Measurements from ENCODE around the gene CRHR1. TPM values are rescaled to one million over a fixed set of nuclear protein-coding genes. Genes with fewer than 3 reads are reported as not detected.

CRHR1 gene
- total RNA-seq, 1 experiment from 2014 or later, result not detected

DNA sequence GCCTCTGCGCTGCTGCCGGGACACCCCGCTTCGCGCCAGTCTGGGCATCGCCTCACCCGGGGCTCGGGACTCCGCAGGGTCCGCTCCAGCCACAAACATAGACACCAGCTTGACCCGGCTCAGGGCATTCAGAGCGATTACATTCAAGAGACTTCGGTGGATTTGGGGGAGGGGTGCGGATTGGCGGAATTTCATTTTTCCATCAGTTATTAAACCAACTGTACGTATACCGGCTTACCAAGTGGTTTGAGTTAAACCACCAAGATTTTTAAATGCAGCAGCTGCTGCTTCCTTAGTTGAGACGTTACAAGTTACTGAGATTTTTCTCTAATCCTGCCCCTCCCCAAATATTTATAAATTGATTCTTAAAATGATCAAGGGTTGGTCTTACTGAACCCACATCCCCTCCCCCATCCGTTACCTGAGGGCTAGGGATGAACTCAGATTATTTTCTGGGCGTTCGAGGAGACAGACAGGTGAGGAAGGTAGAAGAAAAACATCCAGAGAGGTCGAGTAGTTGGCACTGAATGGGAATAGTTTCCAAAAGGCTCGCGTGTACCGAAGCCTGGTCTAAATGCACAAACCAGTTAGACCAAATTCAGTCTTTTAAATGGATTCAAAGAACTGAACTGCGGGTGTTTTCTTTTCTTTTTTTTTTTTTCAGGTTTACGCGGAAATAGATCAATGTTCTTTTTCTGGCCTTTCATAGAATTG, 1.5 kb downstream of the CRHR1 start:
- intact Hi-C loops (cut with micrococcal nuclease), result no loop called here
- H3K27ac ChIP-seq (ENCODE audit: low read length), result no peak overlapping the region
- H3K79me2 ChIP-seq (ENCODE audit: low read length), result no peaks in the 10 kb centered on the region
- H3K4me2 ChIP-seq (ENCODE audit: low read length), result peak overlapping the region; percentile 91; the same call in 1 of the 2 replicates
- no peak overlapping the region for H2AFZ ChIP-seq (ENCODE audit: low read length)
- no TSS peak for BruUV-seq (replicated peaks)
- no peaks in the 10 kb centered on the region for H3K9me2 ChIP-seq (replicated peaks; ENCODE audit: low read length)
- ChIA-PET POLR2A (ENCODE audit: unreplicated experiment) (no interaction called here), CTCF (no interaction called here)
- H3K36me3 ChIP-seq (ENCODE audit: low read depth, low read length), result no peaks in the 10 kb centered on the region
- no peaks in the 10 kb centered on the region for H3K9me3 ChIP-seq (ENCODE audit: low read length)
- peaks cover 15% of the 10 kb centered on the region; the same call in 1 of the 2 replicates for H3K4me1 ChIP-seq (ENCODE audit: insufficient read depth, low read length)
- TF ChIP-seq CTCF (conservative IDR thresholded peaks at IDR 0.05; ENCODE audit: low read depth, low read length) (no peak), EZH2 (IDR thresholded peaks at IDR 0.05; ENCODE audit: low read length, unreplicated experiment) (no peak), EZH2phosphoT487 (IDR thresholded peaks at IDR 0.05; ENCODE audit: borderline replicate concordance, low read length) (0 out of 2 replicates have a peak, but pooled peaks have one; percentile 10)
- no peak overlapping the region for H3K9ac ChIP-seq (ENCODE audit: low read length)
- DNase-seq (no peak), ATAC-seq (no peak)
- no peaks in the 10 kb centered on the region for H3F3A ChIP-seq (ENCODE audit: low read length, unreplicated experiment)
- no peak overlapping the region for H3K4me3 ChIP-seq (ENCODE audit: low read length)
- peaks cover 84% of the 10 kb centered on the region for H3K27me3 ChIP-seq (ENCODE audit: low read length)
- H4K20me1 ChIP-seq (ENCODE audit: low read length), result no peaks in the 10 kb centered on the region

- Histone ChIP-seq H3K9me3 (ENCODE audit: low read length) (no peaks in the 10 kb centered on the region), H3F3A (ENCODE audit: low read length, unreplicated experiment) (no peaks in the 10 kb centered on the region), H4K20me1 (ENCODE audit: low read length) (no peaks in the 10 kb centered on the region), H3K9me2 (replicated peaks; ENCODE audit: low read length) (no peaks in the 10 kb centered on the region), H3K27ac (ENCODE audit: low read length) (no peak overlapping the region), H3K36me3 (ENCODE audit: low read depth, low read length) (no peaks in the 10 kb centered on the region), H3K9ac (ENCODE audit: low read length) (no peak overlapping the region), H3K4me1 (ENCODE audit: insufficient read depth, low read length) (peaks cover 18% of the 10 kb centered on the region; the same call in 1 of the 2 replicates), H3K79me2 (ENCODE audit: low read length) (no peaks in the 10 kb centered on the region), H3K4me3 (ENCODE audit: low read length) (no peak overlapping the region), H3K4me2 (ENCODE audit: low read length) (no peak overlapping the region), H3K27me3 (ENCODE audit: low read length) (peaks cover 84% of the 10 kb centered on the region), H2AFZ (ENCODE audit: low read length) (no peak overlapping the region)
- intact Hi-C loops (cut with micrococcal nuclease), result no loop called here
- ATAC-seq, result no peak
- ChIA-PET CTCF (no interaction called here), POLR2A (ENCODE audit: unreplicated experiment) (no interaction called here)
- TF ChIP-seq EZH2phosphoT487 (IDR thresholded peaks at IDR 0.05; ENCODE audit: borderline replicate concordance, low read length) (no peak), EZH2 (IDR thresholded peaks at IDR 0.05; ENCODE audit: low read length, unreplicated experiment) (no peak), CTCF (conservative IDR thresholded peaks at IDR 0.05; ENCODE audit: low read depth, low read length) (no peak)
- BruUV-seq (replicated peaks), result no TSS peak
- DNase-seq, result no peak
Measured at GRCh38 chr17:45786349-45786748, 2.2 kb downstream of the CRHR1 start.

DNA sequence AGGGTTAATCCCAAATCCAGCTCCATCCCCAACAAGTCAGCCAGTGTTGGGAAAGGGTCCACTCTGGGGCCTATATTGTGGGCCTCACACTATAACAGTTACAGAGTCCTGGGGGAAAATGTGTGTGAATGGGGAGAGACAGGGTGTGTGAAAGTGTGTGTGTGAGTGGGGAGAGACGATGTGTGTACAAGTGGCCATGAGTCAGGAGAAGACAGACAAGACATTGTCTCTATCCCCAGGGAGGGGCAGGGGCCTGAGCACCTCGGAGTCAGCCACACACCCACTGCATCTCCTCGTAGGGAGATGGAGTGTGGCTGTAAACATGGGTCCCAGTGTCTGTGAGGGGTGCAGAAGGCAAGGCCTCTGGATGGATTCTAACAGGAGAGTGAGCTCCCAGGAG, 2.9 kb downstream of the CRHR1 start:
- no TSS peak for BruUV-seq (replicated peaks)
- no peaks in the 10 kb centered on the region for H3K36me3 ChIP-seq (ENCODE audit: low read depth, low read length)
- H4K20me1 ChIP-seq (ENCODE audit: low read length), result no peaks in the 10 kb centered on the region
- no peak overlapping the region for H3K27ac ChIP-seq (ENCODE audit: low read length)
- no peaks in the 10 kb centered on the region for H3K9me3 ChIP-seq (ENCODE audit: low read length)
- H3K4me2 ChIP-seq (ENCODE audit: low read length), result no peak overlapping the region
- H3K4me1 ChIP-seq (ENCODE audit: insufficient read depth, low read length), result peaks cover 18% of the 10 kb centered on the region; the same call in 1 of the 2 replicates
- peaks cover 80% of the 10 kb centered on the region for H3K27me3 ChIP-seq (ENCODE audit: low read length)
- intact Hi-C loops (cut with micrococcal nuclease), result no loop called here
- no peaks in the 10 kb centered on the region for H3F3A ChIP-seq (ENCODE audit: low read length, unreplicated experiment)
- H3K4me3 ChIP-seq (ENCODE audit: low read length), result no peak overlapping the region
- no peak for DNase-seq
- H3K79me2 ChIP-seq (ENCODE audit: low read length), result no peaks in the 10 kb centered on the region
- TF ChIP-seq EZH2phosphoT487 (IDR thresholded peaks at IDR 0.05; ENCODE audit: borderline replicate concordance, low read length) (no peak), CTCF (conservative IDR thresholded peaks at IDR 0.05; ENCODE audit: low read depth, low read length) (no peak), EZH2 (IDR thresholded peaks at IDR 0.05; ENCODE audit: low read length, unreplicated experiment) (no peak)
- peak; percentile 6; the same call in 1 of the 2 replicates for ATAC-seq
- ChIA-PET POLR2A (ENCODE audit: unreplicated experiment) (no interaction called here), CTCF (no interaction called here)
- H3K9ac ChIP-seq (ENCODE audit: low read length), result no peak overlapping the region
- H3K9me2 ChIP-seq (replicated peaks; ENCODE audit: low read length), result no peaks in the 10 kb centered on the region
- no peak overlapping the region for H2AFZ ChIP-seq (ENCODE audit: low read length)

All from PC-3 (cell line).